Hepatocyte (in vitro differentiated cells): ENCODE data around the gene MED19.

ENCODE experiments used
- EZH2 ChIP-seq: fragments of 200-600 bp; sonication (generic); IDR thresholded peaks from 2 replicates; pipeline ENCODE4 v1.6.1; 2016; ENCODE audit warnings: antibody characterized with exemption, mild to moderate bottlenecking, borderline replicate concordance
- EZH2phosphoT487 ChIP-seq: fragments of 200-600 bp; sonication (generic); IDR thresholded peaks from one replicate; pipeline ENCODE4 v1.6.1; 2018; ENCODE audit warnings: antibody characterized with exemption, mild to moderate bottlenecking, low read depth, moderate library complexity; ENCODE audit not compliant: unreplicated experiment, severe bottlenecking
- TF ChIP-seq, protein P1 (sequence below): fragments of 200-600 bp; sonication (generic); IDR thresholded peaks from 2 replicates; pipeline ENCODE4 v1.5.1; 2016; ENCODE audit warnings: antibody characterized with exemption, mild to moderate bottlenecking; ENCODE audit not compliant: poor library complexity

- TF ChIP-seq, protein P1, sequence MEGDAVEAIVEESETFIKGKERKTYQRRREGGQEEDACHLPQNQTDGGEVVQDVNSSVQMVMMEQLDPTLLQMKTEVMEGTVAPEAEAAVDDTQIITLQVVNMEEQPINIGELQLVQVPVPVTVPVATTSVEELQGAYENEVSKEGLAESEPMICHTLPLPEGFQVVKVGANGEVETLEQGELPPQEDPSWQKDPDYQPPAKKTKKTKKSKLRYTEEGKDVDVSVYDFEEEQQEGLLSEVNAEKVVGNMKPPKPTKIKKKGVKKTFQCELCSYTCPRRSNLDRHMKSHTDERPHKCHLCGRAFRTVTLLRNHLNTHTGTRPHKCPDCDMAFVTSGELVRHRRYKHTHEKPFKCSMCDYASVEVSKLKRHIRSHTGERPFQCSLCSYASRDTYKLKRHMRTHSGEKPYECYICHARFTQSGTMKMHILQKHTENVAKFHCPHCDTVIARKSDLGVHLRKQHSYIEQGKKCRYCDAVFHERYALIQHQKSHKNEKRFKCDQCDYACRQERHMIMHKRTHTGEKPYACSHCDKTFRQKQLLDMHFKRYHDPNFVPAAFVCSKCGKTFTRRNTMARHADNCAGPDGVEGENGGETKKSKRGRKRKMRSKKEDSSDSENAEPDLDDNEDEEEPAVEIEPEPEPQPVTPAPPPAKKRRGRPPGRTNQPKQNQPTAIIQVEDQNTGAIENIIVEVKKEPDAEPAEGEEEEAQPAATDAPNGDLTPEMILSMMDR, result no peak
- TF ChIP-seq EZH2 (no peak), EZH2phosphoT487 (no peak)
Measured at GRCh38 chr11:57700425-57700824, 11.6 kb downstream of the MED19 start.
